ENCODE results near the gene LAMA3.
"Not testable (repeated sequence)": the region's sequence is repeated elsewhere in the genome, so short reads cannot be mapped to it uniquely, and the experiment has no call there.

Gene LAMA3

GRCh38 chr18:23710068-23710527 is 20.8 kb downstream of the LAMA3 start:
- no peak for DNase-seq

DNA sequence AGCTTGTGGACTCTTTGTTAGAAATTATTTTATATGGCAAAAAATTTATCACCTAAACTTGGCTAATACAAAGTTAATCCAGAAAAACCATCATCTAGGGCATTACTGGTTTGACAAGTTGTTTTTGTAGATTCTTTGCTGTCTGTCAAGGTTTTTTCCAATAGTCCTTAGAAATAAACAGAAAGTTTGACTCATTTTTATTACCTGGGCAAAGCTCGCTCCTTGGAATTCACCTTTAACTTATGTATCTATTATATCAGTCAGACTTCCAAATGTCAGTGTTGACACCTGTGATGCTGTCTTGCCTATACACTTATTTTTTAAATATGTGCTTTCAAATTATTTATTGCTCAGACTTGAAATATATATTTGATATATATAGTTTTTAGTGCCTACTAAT is 21.7 kb downstream of the LAMA3 start:
- DNase-seq: no peak

DNA sequence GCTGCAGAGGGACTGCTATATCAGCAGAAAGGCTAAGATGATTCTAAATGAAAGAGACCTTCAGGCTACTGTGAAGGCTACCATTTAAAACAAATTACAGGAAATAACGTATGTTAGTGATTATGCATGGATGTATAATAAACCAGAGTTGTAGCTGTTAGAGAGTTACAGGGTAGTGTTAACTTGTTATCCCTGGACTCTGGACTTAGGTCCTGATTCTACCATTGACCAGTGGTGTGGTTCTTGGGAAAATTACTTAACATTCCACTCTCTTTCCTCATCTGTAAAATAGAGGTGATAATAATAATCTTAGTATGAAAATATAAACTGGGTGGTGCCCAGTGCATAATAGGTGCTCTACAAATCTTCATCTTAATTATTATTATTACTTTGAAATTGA is 22.2 kb downstream of the LAMA3 start:
- DNase-seq: no peak

DNA sequence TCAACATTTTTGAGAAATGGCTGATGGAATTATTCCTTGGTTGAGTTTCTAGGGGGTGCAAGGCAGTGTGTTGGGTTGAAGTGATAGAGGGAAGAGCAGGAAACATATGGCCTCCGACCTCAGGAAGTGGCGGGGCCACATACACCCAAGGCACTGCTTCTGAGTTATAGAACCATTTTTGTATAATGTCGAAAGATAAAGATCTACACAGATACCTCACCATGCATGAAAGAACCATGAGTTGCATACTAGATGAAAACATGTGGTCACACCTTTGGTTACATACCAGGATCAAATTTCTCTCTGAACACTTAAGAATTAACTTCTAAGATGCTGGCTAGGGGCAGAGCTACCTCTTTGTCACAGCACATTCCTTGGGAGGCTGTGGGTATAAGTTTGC is 23.2 kb downstream of the LAMA3 start:
- peak in 1 of 2 experiments; percentile 6 for DNase-seq

DNA sequence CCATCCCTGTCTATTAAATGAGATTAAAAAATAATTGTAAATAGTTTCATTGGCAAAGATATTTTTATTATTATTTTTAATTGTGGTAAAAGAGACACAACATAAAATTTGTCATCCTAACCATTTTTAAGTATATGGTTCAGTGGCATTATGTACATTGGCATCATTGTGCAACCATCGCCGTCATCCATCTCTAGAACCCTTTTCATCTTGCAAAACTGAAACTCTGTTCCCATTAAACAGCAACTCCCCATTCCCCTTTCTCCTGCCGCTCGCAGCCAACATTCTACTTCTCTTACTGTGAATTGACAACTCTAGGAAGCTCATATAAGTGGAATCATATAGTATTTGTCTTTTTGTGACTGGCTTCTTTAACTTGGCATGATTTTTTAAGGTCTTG is 25.3 kb downstream of the LAMA3 start:
- no peak for DNase-seq

GRCh38 chr18:23716079-23716478 is 26.8 kb downstream of the LAMA3 start:
- not testable (repeated sequence) for DNase-seq

GRCh38 chr18:23716516-23716915 is 27.3 kb downstream of the LAMA3 start:
- no peak for DNase-seq

- DNase-seq: no peak
Observed at GRCh38 chr18:23716966-23717365, 27.7 kb downstream of the LAMA3 start.

- no peak for DNase-seq
Observed at GRCh38 chr18:23718243-23718720, 29.0 kb downstream of the LAMA3 start.

DNA sequence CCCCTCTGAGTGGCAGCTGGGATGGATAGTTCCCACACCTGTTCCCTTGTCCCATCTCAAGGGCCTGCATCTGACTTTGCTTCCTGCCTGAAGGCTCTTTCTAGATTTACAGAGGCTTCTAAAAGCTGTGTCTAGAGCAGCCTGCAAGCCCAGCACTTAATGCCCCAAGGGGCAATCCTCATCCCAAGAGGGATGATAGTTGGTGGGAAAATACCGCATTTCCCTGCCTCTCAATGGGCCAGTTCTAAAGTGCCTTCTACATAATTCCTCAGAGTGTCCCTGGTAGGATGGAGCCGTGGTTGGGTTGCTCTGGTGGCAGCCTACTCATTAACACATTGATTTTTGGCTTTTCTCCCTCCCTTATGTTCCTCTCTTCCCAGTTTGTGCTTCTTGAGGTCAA is 29.5 kb downstream of the LAMA3 start:
- no peak for DNase-seq

DNA sequence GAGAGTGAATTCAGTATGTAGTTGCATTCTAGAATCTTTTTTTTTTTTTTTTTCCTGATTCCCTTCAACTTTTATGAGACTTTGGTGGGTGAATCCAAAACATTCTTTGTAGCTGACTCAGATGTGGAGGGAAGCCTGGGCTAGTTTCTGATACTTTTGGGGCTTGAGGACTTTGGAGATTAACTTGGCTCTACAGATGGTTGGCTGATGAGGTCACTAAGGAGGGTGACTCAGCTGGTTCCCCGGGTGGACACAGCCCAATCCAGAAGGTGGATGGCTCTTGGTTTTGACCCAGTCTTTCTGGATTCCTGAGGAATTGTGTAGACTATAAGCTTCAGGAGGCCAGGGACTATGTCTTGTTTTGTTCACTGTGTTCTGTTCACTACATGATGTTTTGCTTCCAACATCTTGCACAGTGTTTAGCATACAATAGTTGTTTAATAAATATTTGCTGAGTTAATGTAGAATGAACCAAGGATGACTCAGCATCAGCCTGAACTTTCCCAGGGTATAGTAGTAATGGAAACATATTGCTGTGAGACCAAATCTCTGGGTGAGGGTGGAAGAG is 30.5 kb downstream of the LAMA3 start:
- no peak for DNase-seq

DNA sequence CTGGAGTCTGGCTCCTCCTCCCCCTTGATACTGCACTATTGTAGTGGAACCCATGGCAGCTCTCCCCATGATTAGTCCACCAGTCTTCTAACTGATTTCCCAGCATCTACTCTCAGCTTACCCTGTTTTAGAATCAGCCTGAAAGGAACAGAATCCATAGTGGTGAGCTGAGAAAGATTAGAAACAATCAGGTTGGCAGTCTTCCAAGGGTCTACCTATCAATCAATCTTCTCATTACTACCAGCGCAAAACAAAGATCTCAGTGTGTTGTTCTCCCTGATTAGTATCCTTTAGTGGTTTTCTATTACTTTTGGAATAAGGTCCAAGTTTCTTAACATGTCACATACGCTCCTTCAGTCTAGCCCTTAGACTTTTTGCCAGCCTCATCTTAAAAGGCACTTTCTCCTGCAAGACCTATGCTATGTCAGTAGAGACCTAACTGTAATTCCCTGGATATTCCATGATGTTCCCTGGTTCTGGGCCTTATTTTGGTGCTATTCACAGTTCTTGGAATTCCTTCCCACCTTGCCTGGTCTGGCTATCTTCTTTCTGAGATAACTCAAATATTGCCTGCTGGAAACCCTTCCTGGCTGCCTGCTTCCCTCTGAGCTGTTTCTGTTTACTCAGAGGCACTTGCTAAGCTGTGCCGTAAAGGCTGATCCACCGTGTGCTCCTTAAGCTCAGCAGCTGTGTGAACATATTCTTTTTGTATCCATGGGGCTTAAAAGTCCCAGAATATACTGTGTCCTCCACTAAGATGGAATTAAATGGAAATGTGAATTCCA is 32.6 kb downstream of the LAMA3 start:
- no peak for DNase-seq

- DNase-seq: no peak
Observed at GRCh38 chr18:23722646-23723045, 33.4 kb downstream of the LAMA3 start.

GRCh38 chr18:23723121-23723520 is 33.9 kb downstream of the LAMA3 start:
- no peak for DNase-seq

DNA sequence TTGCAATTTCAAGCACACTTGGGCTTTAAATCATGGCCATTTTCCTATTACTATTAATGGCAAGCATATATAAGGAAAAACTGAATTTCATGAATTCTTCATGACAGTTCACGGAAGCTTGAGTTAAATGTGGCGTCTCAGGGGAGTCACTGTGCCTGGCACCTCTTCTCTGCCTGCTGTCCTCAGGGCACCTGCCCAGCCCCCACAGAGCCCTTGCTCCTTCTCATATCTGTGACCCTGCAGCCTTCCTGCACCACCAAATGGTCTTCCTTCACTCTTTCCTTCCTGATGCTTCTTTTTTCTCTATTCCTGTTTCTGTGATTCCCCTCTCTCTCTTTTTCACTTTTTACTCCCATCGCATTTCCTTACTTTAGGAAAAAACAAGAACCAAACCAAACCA is 35.4 kb downstream of the LAMA3 start:
- no peak for DNase-seq

DNA sequence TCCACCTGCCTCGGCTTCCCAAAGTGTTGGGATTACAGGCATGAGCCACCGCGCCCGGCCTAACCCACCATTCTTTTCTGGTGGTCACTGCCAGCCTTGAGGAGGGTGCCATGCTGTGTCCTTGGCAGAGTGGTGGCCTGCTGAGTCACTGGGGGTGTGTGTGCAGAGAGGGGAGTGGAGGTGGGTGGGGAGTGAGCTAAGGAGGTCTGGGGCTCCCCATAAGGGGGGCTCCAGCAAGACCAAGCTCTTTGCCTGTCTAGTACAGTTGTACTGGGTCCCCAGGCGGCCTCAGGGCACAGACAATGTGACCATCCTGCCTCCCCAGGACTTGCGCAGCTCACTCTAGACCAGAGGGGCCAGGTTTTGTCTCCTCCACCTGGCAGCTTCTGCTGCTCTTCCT is 36.1 kb downstream of the LAMA3 start:
- no peak for DNase-seq

DNA sequence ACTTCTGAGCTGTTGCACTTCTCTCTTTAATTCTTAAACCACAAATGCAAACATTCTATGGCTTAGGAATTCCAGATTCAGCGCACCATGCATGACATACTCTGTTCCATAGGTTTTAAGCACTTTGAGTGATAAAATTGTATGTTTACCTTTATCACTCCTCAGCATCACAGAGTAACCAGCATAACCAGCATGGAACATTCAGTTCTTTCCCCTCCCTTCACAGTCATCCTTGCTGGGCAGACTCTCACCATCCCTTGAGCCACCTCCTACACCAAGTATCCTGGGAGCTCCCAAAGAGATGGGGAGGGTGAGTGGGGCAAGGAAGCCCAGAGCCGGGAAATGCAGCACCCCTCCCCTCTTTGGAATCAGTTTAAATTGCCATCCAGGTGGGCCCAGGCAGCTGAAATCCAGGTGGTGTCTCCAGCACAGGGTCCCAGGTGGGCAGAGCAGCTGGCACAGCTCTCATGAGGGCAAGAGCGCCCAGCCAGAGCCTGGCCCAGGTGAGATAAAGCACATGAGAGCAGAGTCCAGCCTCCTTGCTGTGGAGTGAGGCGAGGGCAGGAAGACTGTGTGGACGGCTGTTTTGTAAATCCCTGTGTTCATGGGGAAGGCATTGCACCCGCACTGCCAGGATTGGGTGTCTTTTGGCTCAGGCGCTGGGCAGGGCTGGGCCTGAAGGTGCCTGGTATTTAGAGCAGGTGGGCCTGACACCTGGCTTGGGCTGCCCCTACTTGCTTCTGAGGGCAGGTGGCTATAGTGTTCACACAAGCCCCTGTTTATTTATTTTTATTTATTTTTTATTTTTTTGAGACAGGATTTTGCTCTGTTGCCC is 36.8 kb downstream of the LAMA3 start:
- DNase-seq: no peak

DNA sequence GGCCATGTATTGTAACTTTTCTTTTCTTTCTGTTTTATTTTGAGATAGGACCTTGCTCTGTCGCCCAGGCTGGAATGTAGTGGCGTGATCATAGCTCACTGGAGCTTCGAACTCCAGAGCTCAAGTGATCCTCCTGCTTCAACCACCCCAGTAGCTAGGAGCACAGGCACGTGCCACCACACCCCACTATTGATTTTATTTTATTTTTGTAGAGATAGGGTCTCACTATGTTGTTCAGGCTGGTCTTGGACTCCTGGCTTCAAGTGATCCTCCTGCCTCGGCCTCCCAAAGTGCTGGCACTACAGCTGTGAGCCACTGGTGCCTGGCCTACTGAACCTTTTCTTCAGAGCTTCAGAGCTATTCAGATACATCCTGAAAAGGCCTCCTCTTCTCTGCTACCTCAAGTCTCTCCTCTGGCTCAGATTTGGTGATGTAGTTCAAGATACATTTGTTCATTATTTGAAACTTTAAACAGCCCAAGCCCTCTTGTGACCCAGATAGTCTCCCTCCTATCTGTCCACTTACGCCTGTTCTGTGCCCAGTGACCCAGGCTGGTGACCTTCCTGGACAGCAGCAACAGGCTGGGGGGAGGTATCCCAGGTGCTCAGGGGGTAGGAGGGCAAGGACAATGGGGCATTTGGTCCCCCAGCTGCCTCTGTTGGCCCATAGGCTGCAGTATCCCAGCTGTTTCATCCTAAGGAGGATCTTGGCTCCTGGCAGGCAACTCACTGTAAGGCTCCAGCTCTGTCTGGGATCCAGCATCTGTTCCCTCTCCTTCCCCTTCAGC is 38.6 kb downstream of the LAMA3 start:
- DNase-seq: no peak

GRCh38 chr18:23730857-23731256 is 41.6 kb downstream of the LAMA3 start:
- no peak for DNase-seq

DNA sequence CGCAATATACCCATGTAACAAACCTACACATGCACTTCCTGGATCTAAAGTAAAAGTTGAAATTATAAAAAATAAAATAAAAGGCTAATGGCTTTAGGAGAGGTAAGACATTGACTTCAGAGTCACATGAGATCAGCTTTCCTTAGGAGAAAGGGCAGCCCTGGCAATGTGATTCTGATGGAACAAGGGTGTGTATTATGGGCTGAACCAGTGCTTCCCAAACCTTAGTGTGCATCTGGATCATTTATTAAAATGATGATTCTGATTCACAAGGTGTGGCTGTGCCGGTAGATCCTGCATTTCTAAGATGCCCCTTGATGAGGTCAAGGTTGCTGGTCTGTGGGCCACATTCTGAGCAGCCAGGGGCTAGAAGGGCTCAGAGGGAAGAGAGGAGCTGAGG is 42.6 kb downstream of the LAMA3 start:
- DNase-seq: no peak

DNA sequence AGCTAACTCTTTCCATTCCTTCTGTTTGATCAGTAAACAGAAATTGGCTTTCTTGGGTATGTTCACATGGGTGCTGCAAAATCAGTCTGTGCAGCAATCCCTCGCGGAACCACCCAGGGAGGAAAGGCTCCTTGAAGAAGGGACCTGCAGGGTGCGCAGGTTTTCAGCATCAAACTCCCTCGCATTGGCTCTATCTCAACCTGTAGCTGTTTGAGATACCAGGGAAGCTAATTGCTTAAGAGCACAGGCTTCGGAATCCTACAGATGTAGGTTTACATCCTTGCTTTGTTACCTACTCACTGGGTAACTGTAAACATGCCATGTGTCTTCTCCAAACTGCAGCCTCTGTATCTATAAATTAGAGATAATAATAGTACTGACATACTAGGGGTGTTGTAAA is 43.2 kb downstream of the LAMA3 start:
- DNase-seq: no peak

DNA sequence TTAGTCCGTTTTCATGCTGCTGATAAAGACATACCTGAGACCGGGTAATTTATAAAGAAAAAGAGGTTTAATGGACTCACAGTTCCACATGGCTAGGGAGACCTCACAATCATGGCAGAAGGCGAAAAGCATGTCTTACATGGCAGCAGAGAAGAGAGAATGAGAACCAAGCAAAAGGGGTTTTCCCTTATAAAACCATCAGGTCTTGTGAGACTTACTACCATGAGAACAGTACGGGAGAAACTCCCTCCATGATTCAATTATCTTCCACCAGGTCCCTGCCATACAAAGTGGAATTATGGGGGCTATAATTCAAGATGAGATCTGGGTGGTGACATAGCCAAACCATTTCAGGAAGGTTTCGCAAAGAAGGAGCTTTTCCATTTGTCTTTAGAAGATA is 44.0 kb downstream of the LAMA3 start:
- DNase-seq: not testable (repeated sequence)

- DNase-seq: no peak
Observed at GRCh38 chr18:23733895-23734294, 44.6 kb downstream of the LAMA3 start.

All from NCI-H526 (cell line).